Measurements from ENCODE around the gene MEGF8.

GRCh38 chr19:42406111-42406510 lies 80.7 kb downstream of the MEGF8 start:
- no peak for TF ChIP-seq ETS1 (conservative IDR thresholded peaks at IDR 0.05; ENCODE audit: control insufficient read depth, low read depth, low read length)
- no peak for TF ChIP-seq ZNF583 (CRISPR knock-in tag; IDR thresholded peaks at IDR 0.05)
- TF ChIP-seq TAF9B (IDR thresholded peaks at IDR 0.05; ENCODE audit: partially characterized antibody), result no peak
- no peak for TF ChIP-seq HEY1 (CRISPR knock-in tag; IDR thresholded peaks at IDR 0.05; ENCODE audit: borderline replicate concordance)
- no peak for TF ChIP-seq KLF6 (CRISPR knock-in tag; IDR thresholded peaks at IDR 0.05; ENCODE audit: borderline replicate concordance)
- no peak for TF ChIP-seq JUN (IDR thresholded peaks at IDR 0.05; ENCODE audit: borderline replicate concordance, low read depth, low read length)
- no peak for TF ChIP-seq JUN (CRISPR knock-in tag; IDR thresholded peaks at IDR 0.05; ENCODE audit: borderline replicate concordance)
- TF ChIP-seq POLR2A (conservative IDR thresholded peaks at IDR 0.05), result no peak
- TF ChIP-seq LARP7 (IDR thresholded peaks at IDR 0.05), result no peak
- TF ChIP-seq RBM39 (optimal IDR thresholded peaks at IDR 0.05; ENCODE audit: low read depth, low read length), result no peak
- no peak for TF ChIP-seq ZFP36 (IDR thresholded peaks at IDR 0.05; ENCODE audit: low read depth, low read length, partially characterized antibody)
- TF ChIP-seq ERF (CRISPR knock-in tag; IDR thresholded peaks at IDR 0.05), result no peak
- no peak for TF ChIP-seq SIN3A (IDR thresholded peaks at IDR 0.05; ENCODE audit: borderline replicate concordance in 2 of 2, control insufficient read depth in 1 of 2, low read depth in 2 of 2, low read length in 2 of 2)
- no peak for TF ChIP-seq HMG20B (CRISPR knock-in tag; IDR thresholded peaks at IDR 0.05)
- TF ChIP-seq SMC3 (conservative IDR thresholded peaks at IDR 0.05; ENCODE audit: insufficient read depth, low read depth, low read length), result no peak

All from K562 (cell line).